GM13977 (cell line): ENCODE results near the gene GTPBP6.

ENCODE experiments used
- DNase-seq: peaks from one replicate; pipeline ENCODE4 v3.0.0; 2012; ENCODE audit warnings: low spot score
- CTCF ChIP-seq: IDR thresholded peaks from 2 replicates; pipeline ENCODE4 v1.5.1; 2012; ENCODE audit warnings: mild to moderate bottlenecking, control low read depth; ENCODE audit not compliant: insufficient read depth; ENCODE audit errors: extremely low read depth, missing control alignments
- in situ Hi-C: fragments of 300-500 bp; cut with MboI; formaldehyde crosslinking; loops from one replicate; pipeline ENCODE4 v1.12.0; 2022; ENCODE audit warnings: low sequenced_read_pairs, low pct_unique_long_range_greater_than_20kb, mixed read lengths, inconsistent platforms; ENCODE audit not compliant: unreplicated experiment

Gene GTPBP6

GRCh38 chrX:320126-320783 is 1.7 kb upstream of the GTPBP6 start:
- DNase-seq = no peak
- in situ Hi-C loops = no loop called here
- no peak for TF ChIP-seq CTCF

- in situ Hi-C loops = no loop called here
- DNase-seq = no peak
- no peak for TF ChIP-seq CTCF
These were observed 1.1 kb upstream of the GTPBP6 start for GRCh38 chrX:319579-320125.

GRCh38 chrX:318068-318738 is 393 bp downstream of the GTPBP6 start:
- in situ Hi-C loops = no loop called here
- DNase-seq = peak; percentile 97
- no peak for TF ChIP-seq CTCF

GRCh38 chrX:317424-318067 is 1.1 kb downstream of the GTPBP6 start:
- no peak for DNase-seq
- TF ChIP-seq CTCF = no peak
- in situ Hi-C loops = no loop called here

GRCh38 chrX:316351-317325 is 2.0 kb downstream of the GTPBP6 start:
- no peak for DNase-seq
- no peak for TF ChIP-seq CTCF
- in situ Hi-C loops = no loop called here
